PC-9 (cell line): ENCODE measurements around the gene LGALS12. TPM values are rescaled to one million over a fixed set of nuclear protein-coding genes. Genes with fewer than 3 reads are reported as not detected.

Experiments used
- BruUV-seq: library from RNA; stranded (reverse); fragments of 400-500 nt; replicated peaks from 2 replicates; lab custom pipeline; 2021; lab: Mats Ljungman, UMichigan
- CTCF ChIA-PET: fragments of 300-600 bp; sonication (Branson Sonifier 250); formaldehyde crosslinking; loops from one replicate; lab custom pipeline; 2022; ENCODE audit warnings: antibody characterized with exemption; lab: Charles Lee
- POLR2A ChIA-PET: fragments of 300-600 bp; sonication (Branson Sonifier 250); formaldehyde crosslinking; loops from one replicate; lab custom pipeline; 2022; ENCODE audit warnings: antibody characterized with exemption; ENCODE audit not compliant: unreplicated experiment; lab: Charles Lee
- DNase-seq, 2 experiments: peaks; one replicate each; pipeline versions ENCODE4 v3.0.0 to v3.0.0-alpha.2; 2015 to 2022; ENCODE audit warnings: mixed read lengths in 1 of 2
- H2AFZ ChIP-seq: fragments of 200-600 bp; sonication (generic); 2 replicates; pipeline ENCODE4 v1.8.1; 2017; ENCODE audit warnings: antibody characterized with exemption
- H3F3A ChIP-seq: fragments of 200-600 bp; sonication (generic); 2 replicates; pipeline ENCODE4 v1.8.1; 2017; ENCODE audit warnings: antibody characterized with exemption, mild to moderate bottlenecking, low read depth; ENCODE audit not compliant: insufficient read depth
- H3K27ac ChIP-seq: fragments of 200-600 bp; sonication (generic); 2 replicates; pipeline ENCODE4 v1.6.1; 2016; ENCODE audit warnings: mixed run types
- H3K27me3 ChIP-seq: fragments of 200-600 bp; sonication (generic); 2 replicates; pipeline ENCODE4 v1.6.1; 2016; ENCODE audit warnings: low read depth, mixed run types; ENCODE audit not compliant: insufficient read depth
- H3K36me3 ChIP-seq: fragments of 200-600 bp; sonication (generic); 2 replicates; pipeline ENCODE4 v1.6.1; 2016; ENCODE audit warnings: low read depth, mixed run types
- H3K4me1 ChIP-seq: fragments of 200-600 bp; sonication (generic); replicated peaks from 2 replicates; pipeline ENCODE4 v1.6.1; 2016; ENCODE audit warnings: mixed run types; ENCODE audit not compliant: insufficient read depth
- H3K4me2 ChIP-seq: fragments of 200-600 bp; sonication (generic); 2 replicates; pipeline ENCODE4 v1.6.1; 2017; ENCODE audit warnings: mixed run types
- H3K4me3 ChIP-seq: fragments of 200-600 bp; sonication (generic); 2 replicates; pipeline ENCODE4 v1.6.1; 2016; ENCODE audit warnings: mixed run types
- H3K79me2 ChIP-seq: fragments of 200-600 bp; sonication (generic); 2 replicates; pipeline ENCODE4 v1.6.1; 2017; ENCODE audit warnings: low read depth, mixed run types
- H3K9me2 ChIP-seq: fragments of 200-600 bp; sonication (generic); 2 replicates; pipeline ENCODE4 v1.8.1; 2017; ENCODE audit warnings: mild to moderate bottlenecking; ENCODE audit not compliant: insufficient read depth
- H3K9me3 ChIP-seq: fragments of 200-600 bp; sonication (generic); 2 replicates; pipeline ENCODE4 v1.8.1; 2016; ENCODE audit warnings: low read depth; ENCODE audit not compliant: insufficient read depth
- H4K20me1 ChIP-seq: fragments of 200-600 bp; sonication (generic); 2 replicates; pipeline ENCODE4 v1.8.1; 2017; ENCODE audit not compliant: insufficient read depth
- CTCF ChIP-seq: fragments of 200-600 bp; sonication (generic); conservative IDR thresholded peaks from 2 replicates; pipeline ENCODE4 v1.6.1; 2017; ENCODE audit warnings: mixed run types, antibody characterized with exemption, mild to moderate bottlenecking, moderate library complexity
- EZH2 ChIP-seq: fragments of 200-600 bp; sonication (generic); IDR thresholded peaks from 2 replicates; pipeline ENCODE4 v1.8.0; 2017; ENCODE audit warnings: antibody characterized with exemption, low read depth
- intact Hi-C: fragments of 100-400 bp; cut with micrococcal nuclease; formaldehyde crosslinking; loops from one replicate; pipeline ENCODE4 v1.10.0; 2022; ENCODE audit not compliant: unreplicated experiment
- total RNA-seq: library from RNA; stranded (reverse); gene quantifications from 2 replicates; pipeline ENCODE4 v1.2.3, GENCODE V29; 2021

The LGALS12 gene
- total RNA-seq, 1 experiment from 2014 or later: not detected

- H3K4me2 ChIP-seq: no peak overlapping the region
- no peak overlapping the region for H3K27ac ChIP-seq
- no peak for DNase-seq
- BruUV-seq: no TSS peak
- ChIA-PET POLR2A (no interaction called here), CTCF (no interaction called here)
- TF ChIP-seq EZH2 (no peak), CTCF (no peak)
- no peaks in the 10 kb centered on the region for H3K27me3 ChIP-seq
- H3K9me3 ChIP-seq: no peaks in the 10 kb centered on the region; the same call in 1 of the 2 replicates
- H3F3A ChIP-seq: no peaks in the 10 kb centered on the region
- intact Hi-C loops: no loop called here
- no peaks in the 10 kb centered on the region for H3K36me3 ChIP-seq
- H3K79me2 ChIP-seq: no peaks in the 10 kb centered on the region
- no peaks in the 10 kb centered on the region for H3K9me2 ChIP-seq
- no peaks in the 10 kb centered on the region for H3K4me1 ChIP-seq
- H4K20me1 ChIP-seq: no peaks in the 10 kb centered on the region
- no peak overlapping the region for H3K4me3 ChIP-seq
- H2AFZ ChIP-seq: no peak overlapping the region
These were observed 12.8 kb upstream of the LGALS12 start for GRCh38 chr11:63493127-63493526.

GRCh38 chr11:63494975-63495374, 10.9 kb upstream of the LGALS12 start:
- Histone ChIP-seq H3K4me3 (no peak overlapping the region), H3K27ac (no peak overlapping the region), H3K4me2 (no peak overlapping the region), H2AFZ (no peak overlapping the region), H3K9me2 (no peaks in the 10 kb centered on the region), H3K27me3 (no peaks in the 10 kb centered on the region), H4K20me1 (no peaks in the 10 kb centered on the region), H3K9me3 (peaks cover 11% of the 10 kb centered on the region), H3F3A (no peaks in the 10 kb centered on the region), H3K4me1 (no peaks in the 10 kb centered on the region), H3K79me2 (no peaks in the 10 kb centered on the region), H3K36me3 (no peaks in the 10 kb centered on the region)
- CTCF ChIA-PET: interaction anchor here (0.5 kb wide), 1 partner anchor 12 kb away, joined by 6 read pairs; no protein-coding TSS in a partner anchor
- no TSS peak for BruUV-seq
- intact Hi-C loops: no loop called here
- DNase-seq: no peak
- POLR2A ChIA-PET: no interaction called here
- no peak for TF ChIP-seq EZH2
- TF ChIP-seq CTCF: no peak

GRCh38 chr11:63499874-63500273, 6.0 kb upstream of the LGALS12 start:
- no peak for DNase-seq
- Histone ChIP-seq H3K36me3 (no peaks in the 10 kb centered on the region), H2AFZ (no peak overlapping the region), H3K9me3 (peaks cover 14% of the 10 kb centered on the region), H3K79me2 (no peaks in the 10 kb centered on the region), H3K9me2 (no peaks in the 10 kb centered on the region), H3K4me1 (no peaks in the 10 kb centered on the region), H4K20me1 (no peaks in the 10 kb centered on the region), H3F3A (no peaks in the 10 kb centered on the region), H3K27ac (no peak overlapping the region), H3K4me2 (no peak overlapping the region), H3K4me3 (no peak overlapping the region), H3K27me3 (no peaks in the 10 kb centered on the region)
- intact Hi-C loops: no loop called here
- TF ChIP-seq CTCF (no peak), EZH2 (no peak)
- BruUV-seq: no TSS peak
- ChIA-PET POLR2A (interaction anchor here (0.7 kb wide), 1 partner anchor 362 kb away, joined by 3 read pairs; no protein-coding TSS in a partner anchor), CTCF (interaction anchor here (0.6 kb wide), 1 partner anchor 20 kb away, joined by 3 read pairs; no protein-coding TSS in a partner anchor)
